ENCODE data around the gene CTAG1A. TPM values are rescaled to one million over a fixed set of nuclear protein-coding genes. Genes with fewer than 3 reads are reported as not detected.

The CTAG1A gene
- not detected in 2 replicates for total RNA-seq

GRCh38 chrX:154584585-154585183 is at the start of gene CTAG1A:
Gene CTAG1A, plus strand, starts transcription at chrX:154585133. Its CDS starts 74 bp downstream, at chrX:154585207.

DNA sequence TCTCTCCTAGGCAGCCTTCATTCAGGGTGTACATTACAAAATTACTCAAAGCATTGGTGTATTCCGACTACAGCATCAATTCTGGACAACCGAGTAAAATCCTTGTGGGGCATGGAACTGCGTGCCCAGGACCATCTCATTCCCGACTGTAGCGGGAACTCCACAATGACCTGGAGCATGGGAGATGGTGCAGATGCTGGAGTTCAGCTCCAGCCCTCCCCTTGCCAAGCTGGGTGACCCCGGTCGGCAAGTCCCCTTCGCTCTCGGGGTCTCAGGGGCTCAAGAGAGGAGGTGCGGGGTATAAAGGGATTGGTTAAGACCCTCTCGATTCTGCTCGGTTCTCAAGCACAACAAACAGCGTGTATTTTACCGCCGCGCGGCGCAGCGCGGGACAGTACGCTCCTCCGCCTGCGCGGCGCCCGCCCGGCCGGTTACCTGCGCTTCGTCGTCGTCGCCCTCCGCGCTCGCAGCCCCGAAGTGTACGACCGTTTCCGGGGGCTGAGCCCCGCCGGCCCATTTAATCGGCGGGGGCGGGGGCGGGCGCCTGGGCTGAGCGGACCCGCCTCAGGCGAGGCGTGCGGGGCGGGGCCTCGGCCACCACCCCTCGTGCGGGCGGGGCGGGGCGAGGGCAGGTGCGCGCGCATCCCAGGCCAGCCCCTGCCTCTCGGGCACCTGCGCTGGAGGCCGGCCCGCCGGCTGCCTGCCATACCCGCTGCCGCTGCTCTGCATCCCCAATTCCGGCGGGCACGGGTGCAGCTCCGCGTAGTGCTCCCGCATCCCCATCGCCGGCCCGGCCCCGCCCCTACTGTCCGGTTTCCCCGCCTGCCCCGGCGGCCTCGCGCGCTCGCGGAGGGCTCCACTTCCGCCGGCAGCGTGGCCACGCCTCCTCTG is 38.3 kb upstream of the CTAG1A start, which contains the start of gene G6PD:
Gene G6PD, minus strand, starts transcription at position 493 of the 891 bp plus-strand sequence. CDS start 691 bp downstream, outside the sequence.

DNA sequence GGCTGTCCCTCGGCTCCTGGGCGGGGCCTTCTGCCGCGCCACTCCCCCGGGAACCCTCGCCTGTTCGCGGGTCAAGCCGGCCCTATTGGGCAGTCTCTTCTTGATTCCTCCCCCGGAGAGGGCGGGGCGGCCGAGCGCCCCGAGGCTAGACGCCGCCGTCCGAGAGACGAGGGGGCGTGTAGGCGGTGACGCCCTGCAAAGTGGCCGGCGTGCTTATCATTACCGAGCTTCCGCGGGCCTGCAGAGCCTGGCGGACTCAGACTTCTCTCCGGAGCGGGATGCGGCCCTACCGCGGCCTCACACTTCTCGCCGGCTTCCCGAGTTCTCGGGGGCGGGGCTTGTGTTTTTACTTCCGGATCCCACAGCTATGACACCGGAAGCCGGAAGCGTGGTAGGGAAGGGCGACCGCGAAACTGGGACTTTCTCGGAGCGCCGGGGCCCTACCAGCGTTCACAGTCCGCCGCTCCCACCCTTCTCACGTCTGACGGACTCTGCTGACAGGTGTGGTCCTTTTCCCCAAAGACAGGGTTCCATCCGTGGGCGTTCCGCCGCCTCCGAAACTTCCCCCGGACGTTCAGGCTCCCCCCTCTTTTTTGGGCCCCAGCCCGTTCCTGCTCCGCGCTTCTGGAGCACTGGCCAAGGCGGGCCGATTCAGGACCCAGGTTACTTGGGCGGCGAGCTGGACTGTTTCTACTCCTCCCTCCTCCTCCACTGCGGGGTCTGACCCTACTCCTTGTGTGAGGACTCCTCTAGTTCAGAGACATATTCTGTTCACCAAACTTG is 37.5 kb upstream of the CTAG1A start, which contains the start of gene IKBKG:
Gene IKBKG, plus strand, starts transcription at position 376 of the 783 bp plus-strand sequence. CDS start 4,383 bp downstream, outside the sequence.

GRCh38 chrX:154619182-154619581 is 34.2 kb downstream of the CTAG1A start, which contains the start of gene CTAG1B:
Gene CTAG1B, minus strand, starts transcription at chrX:154619282. Its CDS starts 64 bp downstream, at chrX:154619218.

Other genes starting within 250 kb of the CTAG1A start
- gene FLNA, start 210.5 kb upstream of the CTAG1A start, total RNA-seq: 881 and 1,006 TPM in 2 replicates
- gene EMD, start 205.8 kb upstream of the CTAG1A start, total RNA-seq: 34.4 and 50.2 TPM in 2 replicates
- gene RPL10, start 186.8 kb upstream of the CTAG1A start, total RNA-seq: 7,807 and 8,845 TPM in 2 replicates
- 26.5 and 27.6 TPM in 2 replicates for gene DNASE1L1, start 175.9 kb upstream of the CTAG1A start, total RNA-seq
- gene TAFAZZIN, start 173.6 kb upstream of the CTAG1A start, total RNA-seq: 12.3 and 16.3 TPM in 2 replicates
- 45.9 and 54.3 TPM in 2 replicates for gene ATP6AP1, start 156.5 kb upstream of the CTAG1A start, total RNA-seq
- gene GDI1, start 148.0 kb upstream of the CTAG1A start, total RNA-seq: 59.0 and 65.1 TPM in 2 replicates
- gene FAM50A, start 141.0 kb upstream of the CTAG1A start, total RNA-seq: 42.4 and 49.1 TPM in 2 replicates
- gene PLXNA3, start 126.9 kb upstream of the CTAG1A start, total RNA-seq: 13.2 and 20.2 TPM in 2 replicates
- 37.9 TPM in 2 replicates for gene LAGE3, start 105.9 kb upstream of the CTAG1A start, total RNA-seq
- gene UBL4A, start 98.5 kb upstream of the CTAG1A start, total RNA-seq: 20.4 and 25.5 TPM in 2 replicates
- gene SLC10A3, start 94.5 kb upstream of the CTAG1A start, total RNA-seq: 36.1 and 45.9 TPM in 2 replicates
- 31.1 and 42.8 TPM in 2 replicates for gene FAM3A, start 68.9 kb upstream of the CTAG1A start, total RNA-seq
- 298 and 337 TPM in 2 replicates for gene G6PD, start 38.3 kb upstream of the CTAG1A start, total RNA-seq
- gene IKBKG, start 37.5 kb upstream of the CTAG1A start, total RNA-seq: 12.6 and 16.6 TPM in 2 replicates
- not detected in 2 replicates for gene CTAG1B, start 34.1 kb downstream of the CTAG1A start, total RNA-seq
- not detected in 2 replicates for gene CTAG2, start 68.4 kb downstream of the CTAG1A start, total RNA-seq
- gene GAB3, start 165.9 kb downstream of the CTAG1A start, total RNA-seq: 2.9 and 3.4 TPM in 2 replicates
- gene DKC1, start 177.7 kb downstream of the CTAG1A start, total RNA-seq: 21.2 and 25.7 TPM in 2 replicates
- 23.8 and 26.8 TPM in 2 replicates for gene MPP1, start 220.4 kb downstream of the CTAG1A start, total RNA-seq
- not detected in 2 replicates for gene SMIM9, start 249.5 kb downstream of the CTAG1A start, total RNA-seq

Data from cardiac ventricle fibroblast (primary cell).